ENCODE results near the gene FZD10. TPM values are rescaled to one million over a fixed set of nuclear protein-coding genes. Genes with fewer than 3 reads are reported as not detected.

Gene FZD10
- polyA plus RNA-seq, 3 donors, result not detected

- Histone ChIP-seq H4K20me1 (ENCODE audit: insufficient read depth, low read length) (no peaks in the 10 kb centered on the region), H2AFZ (ENCODE audit: insufficient read depth, low read depth, low read length, poor library complexity, severe bottlenecking) (no peak overlapping the region), H3K9me3 (replicated peaks in 1 of 2; ENCODE audit: control insufficient read depth in 1 of 2, insufficient read depth in 1 of 2, low read length in 2 of 2) (peaks cover 0 to 19% of the 10 kb centered on the region in 2 donors), H3K4me1 (ENCODE audit: control insufficient read depth in 1 of 2, insufficient read depth in 2 of 2, low read length in 2 of 2) (no peaks in the 10 kb centered on the region), H3K9ac (ENCODE audit: insufficient read depth, low read length, poor library complexity, severe bottlenecking) (no peak overlapping the region), H3K79me2 (ENCODE audit: insufficient read depth, low read length) (no peaks in the 10 kb centered on the region), H3K4me3 (replicated peaks in 1 of 3; ENCODE audit: low read depth in 2 of 3, low read length in 3 of 3) (no peak overlapping the region), H3K27ac (ENCODE audit: low read depth in 1 of 2, low read length in 2 of 2) (no peak overlapping the region), H3K36me3 (replicated peaks in 1 of 2; ENCODE audit: control insufficient read depth in 1 of 2, insufficient read depth in 2 of 2, low read length in 2 of 2) (no peaks in the 10 kb centered on the region), H3K27me3 (ENCODE audit: control insufficient read depth in 2 of 2, insufficient read depth in 2 of 2, low read length in 2 of 2) (peaks cover 59 to 80% of the 10 kb centered on the region in 2 donors), H3K4me2 (replicated peaks; ENCODE audit: extremely low read depth, low read length, poor library complexity, severe bottlenecking) (no peak overlapping the region)
- WGBS (ENCODE audit: insufficient coverage), result 3% methylated on average over 40 of the region's 44 CpGs
- no peak overlapping the region for H3K27ac Mint-ChIP-seq
- intact Hi-C loops (cut with micrococcal nuclease), result no loop called here
- H3K4me1 Mint-ChIP-seq, result no peaks in the 10 kb centered on the region
- peaks cover 2 to 3% of the 10 kb centered on the region in 2 donors for H3K36me3 Mint-ChIP-seq
- H3K4me3 Mint-ChIP-seq, result peak overlapping the region in 1 of 2 donors; percentile 77
- TF ChIP-seq, protein P1, sequence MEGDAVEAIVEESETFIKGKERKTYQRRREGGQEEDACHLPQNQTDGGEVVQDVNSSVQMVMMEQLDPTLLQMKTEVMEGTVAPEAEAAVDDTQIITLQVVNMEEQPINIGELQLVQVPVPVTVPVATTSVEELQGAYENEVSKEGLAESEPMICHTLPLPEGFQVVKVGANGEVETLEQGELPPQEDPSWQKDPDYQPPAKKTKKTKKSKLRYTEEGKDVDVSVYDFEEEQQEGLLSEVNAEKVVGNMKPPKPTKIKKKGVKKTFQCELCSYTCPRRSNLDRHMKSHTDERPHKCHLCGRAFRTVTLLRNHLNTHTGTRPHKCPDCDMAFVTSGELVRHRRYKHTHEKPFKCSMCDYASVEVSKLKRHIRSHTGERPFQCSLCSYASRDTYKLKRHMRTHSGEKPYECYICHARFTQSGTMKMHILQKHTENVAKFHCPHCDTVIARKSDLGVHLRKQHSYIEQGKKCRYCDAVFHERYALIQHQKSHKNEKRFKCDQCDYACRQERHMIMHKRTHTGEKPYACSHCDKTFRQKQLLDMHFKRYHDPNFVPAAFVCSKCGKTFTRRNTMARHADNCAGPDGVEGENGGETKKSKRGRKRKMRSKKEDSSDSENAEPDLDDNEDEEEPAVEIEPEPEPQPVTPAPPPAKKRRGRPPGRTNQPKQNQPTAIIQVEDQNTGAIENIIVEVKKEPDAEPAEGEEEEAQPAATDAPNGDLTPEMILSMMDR (IDR thresholded peaks at IDR 0.05), result no peak
- no peak for DNase-seq
- peaks cover 0 to 14% (median 6%) of the 10 kb centered on the region in 7 donors for H3K9me3 Mint-ChIP-seq
- peaks cover 35 to 42% (median 41%) of the 10 kb centered on the region in 3 donors for H3K27me3 Mint-ChIP-seq (ENCODE audit: low read depth in 3 of 3)
Measured at GRCh38 chr12:130160711-130161231, 1.5 kb upstream of the FZD10 start.

GRCh38 chr12:130161261-130162243, 712 bp upstream of the FZD10 start:
- H3K27ac ChIP-seq (ENCODE audit: low read depth in 1 of 2, low read length in 2 of 2), result no peak overlapping the region
- intact Hi-C loops (cut with micrococcal nuclease), result no loop called here
- H3K4me2 ChIP-seq (replicated peaks; ENCODE audit: extremely low read depth, low read length, poor library complexity, severe bottlenecking), result no peak overlapping the region
- peaks cover 61 to 85% of the 10 kb centered on the region in 2 donors for H3K27me3 ChIP-seq (ENCODE audit: control insufficient read depth in 2 of 2, insufficient read depth in 2 of 2, low read length in 2 of 2)
- H3K9me3 ChIP-seq (replicated peaks in 1 of 2; ENCODE audit: control insufficient read depth in 1 of 2, insufficient read depth in 1 of 2, low read length in 2 of 2), result peaks cover 0 to 19% of the 10 kb centered on the region in 2 donors
- H3K36me3 Mint-ChIP-seq, result peaks cover 2 to 3% of the 10 kb centered on the region in 2 donors
- no peak overlapping the region for H3K9ac ChIP-seq (ENCODE audit: insufficient read depth, low read length, poor library complexity, severe bottlenecking)
- no peaks in the 10 kb centered on the region for H3K79me2 ChIP-seq (ENCODE audit: insufficient read depth, low read length)
- peaks cover 0 to 17% (median 6%) of the 10 kb centered on the region in 7 donors for H3K9me3 Mint-ChIP-seq
- H3K4me1 ChIP-seq (ENCODE audit: control insufficient read depth in 1 of 2, insufficient read depth in 2 of 2, low read length in 2 of 2), result no peaks in the 10 kb centered on the region
- no peak overlapping the region for H3K27ac Mint-ChIP-seq
- no peaks in the 10 kb centered on the region for H3K4me1 Mint-ChIP-seq
- H2AFZ ChIP-seq (ENCODE audit: insufficient read depth, low read depth, low read length, poor library complexity, severe bottlenecking), result no peak overlapping the region
- DNase-seq, result no peak
- H3K36me3 ChIP-seq (replicated peaks in 1 of 2; ENCODE audit: control insufficient read depth in 1 of 2, insufficient read depth in 2 of 2, low read length in 2 of 2), result no peaks in the 10 kb centered on the region
- WGBS (ENCODE audit: insufficient coverage), result 1% methylated on average over 71 of the region's 87 CpGs
- H3K4me3 Mint-ChIP-seq, result peak overlapping the region in 1 of 2 donors; percentile 77
- no peaks in the 10 kb centered on the region for H4K20me1 ChIP-seq (ENCODE audit: insufficient read depth, low read length)
- TF ChIP-seq, protein P1 (IDR thresholded peaks at IDR 0.05), result no peak
- H3K27me3 Mint-ChIP-seq (ENCODE audit: low read depth in 3 of 3), result peaks cover 37 to 50% (median 41%) of the 10 kb centered on the region in 3 donors
- H3K4me3 ChIP-seq (replicated peaks in 1 of 3; ENCODE audit: low read depth in 2 of 3, low read length in 3 of 3), result no peak overlapping the region
